Measurements from ENCODE around the gene UBR4. TPM values are rescaled to one million over a fixed set of nuclear protein-coding genes. Genes with fewer than 3 reads are reported as not detected.

Gene UBR4
- total RNA-seq, 1 experiment from 2014 or later: 131 TPM

DNA sequence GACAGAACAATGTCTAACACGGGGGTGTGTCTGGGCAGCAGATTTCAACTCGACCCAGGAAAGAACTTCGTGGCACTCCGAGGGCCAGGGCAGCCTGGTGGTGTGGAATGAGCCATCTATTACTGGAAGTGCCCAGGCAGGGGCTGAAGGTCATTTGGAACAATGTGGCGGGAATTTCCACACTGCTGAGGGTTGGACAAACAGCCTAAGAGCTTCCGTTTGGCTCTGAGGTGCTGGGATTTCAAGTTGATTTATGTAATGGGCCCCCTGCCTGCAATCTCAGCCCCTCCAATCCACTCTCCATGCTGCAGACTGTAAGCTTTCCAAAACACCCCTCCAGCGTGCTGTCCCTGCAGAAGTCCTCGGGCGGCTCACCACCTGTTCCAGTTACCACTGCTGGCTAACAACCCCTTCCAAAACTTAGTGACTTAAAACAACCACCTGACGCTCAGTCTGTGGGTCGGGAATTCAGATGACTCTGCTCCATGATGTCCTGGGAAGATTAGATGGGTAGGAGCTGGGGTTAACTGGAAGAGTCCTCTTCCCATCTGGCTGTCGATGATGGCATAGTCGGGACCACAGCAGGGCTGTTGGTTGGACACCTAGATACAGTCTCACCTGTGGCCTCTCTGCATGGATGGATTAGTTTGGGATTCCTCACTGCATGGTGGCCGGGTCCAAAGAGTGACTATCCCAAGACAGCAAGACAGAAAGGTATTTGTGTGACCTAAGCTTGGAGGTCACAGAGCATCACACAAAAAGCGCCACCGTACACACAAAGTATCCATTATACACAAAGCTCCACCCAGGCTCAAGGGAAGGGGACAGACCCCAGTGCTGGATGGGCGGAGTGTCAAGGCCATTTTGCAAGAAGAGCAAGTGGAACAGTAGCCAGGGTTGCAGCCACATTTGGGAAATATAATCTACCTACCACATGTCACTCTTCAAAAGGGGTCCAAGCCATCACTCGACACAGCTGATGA lies 163.9 kb downstream of the UBR4 start:
- Histone ChIP-seq H3K4me2 (ENCODE audit: insufficient read depth, insufficient read length, low read length) (no peak overlapping the region), H3K27me3 (ENCODE audit: insufficient read depth, low read length) (no peaks in the 10 kb centered on the region), H2BK12ac (ENCODE audit: insufficient read length, low read depth, low read length) (no peak overlapping the region), H3K9ac (ENCODE audit: extremely low read depth, insufficient read length, low read length) (no peak overlapping the region), H2BK5ac (ENCODE audit: insufficient read length, low read length) (no peak overlapping the region), H4K20me1 (ENCODE audit: control insufficient read depth, insufficient read depth, insufficient read length) (no peaks in the 10 kb centered on the region), H3K18ac (ENCODE audit: insufficient read length, low read depth, low read length) (no peak overlapping the region), H2BK20ac (ENCODE audit: low read depth, low read length, poor library complexity, severe bottlenecking) (no peak overlapping the region), H2AFZ (ENCODE audit: low read length) (no peak overlapping the region), H3K23me2 (ENCODE audit: insufficient read length, low read depth, low read length, poor library complexity, severe bottlenecking) (no peaks in the 10 kb centered on the region), H4K91ac (ENCODE audit: insufficient read length, low read depth, low read length) (no peak overlapping the region), H4K8ac (replicated peaks; ENCODE audit: insufficient read length, low read depth, low read length) (no peak overlapping the region), H3K4me1 (ENCODE audit: insufficient read depth, low read length) (no peaks in the 10 kb centered on the region), H3K79me1 (ENCODE audit: insufficient read depth, low read depth, low read length, poor library complexity, severe bottlenecking) (no peaks in the 10 kb centered on the region), H3K27ac (ENCODE audit: insufficient read length, low read depth, low read length) (no peak overlapping the region), H4K5ac (ENCODE audit: insufficient read length, low read depth, low read length) (no peak overlapping the region), H3K79me2 (ENCODE audit: insufficient read depth, low read length) (no peaks in the 10 kb centered on the region), H3K9me3 (ENCODE audit: control insufficient read depth, low read depth, low read length) (no peaks in the 10 kb centered on the region), H2BK15ac (ENCODE audit: low read depth, low read length) (no peak overlapping the region; the same call in 1 of the 2 replicates), H2BK120ac (ENCODE audit: low read depth, low read length, poor library complexity, severe bottlenecking) (no peak overlapping the region), H3K4ac (ENCODE audit: low read depth, low read length) (no peak overlapping the region), H3T11ph (ENCODE audit: low read length) (no peak overlapping the region), H3K23ac (ENCODE audit: insufficient read length, low read depth, low read length) (no peak overlapping the region), H2AK5ac (ENCODE audit: insufficient read length, low read length) (no peak overlapping the region), H3K14ac (ENCODE audit: insufficient read depth, low read length) (peak overlapping the region; percentile 10; the same call in 1 of the 2 replicates), H3K56ac (ENCODE audit: insufficient read length, low read depth, low read length) (no peak overlapping the region)
- Mint-ChIP-seq H3K27me3 (ENCODE audit: low read depth) (peaks cover 13% of the 10 kb centered on the region), H3K4me3 (no peak overlapping the region; a peak in 1 of 5 replicates), H3K27ac (no peak overlapping the region; a peak in 1 of 7 replicates), H3K36me3 (ENCODE audit: insufficient read depth in 1 of 3, low read depth in 3 of 3) (no peaks in the 10 kb centered on the region), H3K4me1 (peaks cover 7 to 24% of the 10 kb centered on the region in 2 experiments), H3K9me3 (no peaks in the 10 kb centered on the region; a peak in 1 of 5 replicates)
- TF ChIP-seq, protein P1, sequence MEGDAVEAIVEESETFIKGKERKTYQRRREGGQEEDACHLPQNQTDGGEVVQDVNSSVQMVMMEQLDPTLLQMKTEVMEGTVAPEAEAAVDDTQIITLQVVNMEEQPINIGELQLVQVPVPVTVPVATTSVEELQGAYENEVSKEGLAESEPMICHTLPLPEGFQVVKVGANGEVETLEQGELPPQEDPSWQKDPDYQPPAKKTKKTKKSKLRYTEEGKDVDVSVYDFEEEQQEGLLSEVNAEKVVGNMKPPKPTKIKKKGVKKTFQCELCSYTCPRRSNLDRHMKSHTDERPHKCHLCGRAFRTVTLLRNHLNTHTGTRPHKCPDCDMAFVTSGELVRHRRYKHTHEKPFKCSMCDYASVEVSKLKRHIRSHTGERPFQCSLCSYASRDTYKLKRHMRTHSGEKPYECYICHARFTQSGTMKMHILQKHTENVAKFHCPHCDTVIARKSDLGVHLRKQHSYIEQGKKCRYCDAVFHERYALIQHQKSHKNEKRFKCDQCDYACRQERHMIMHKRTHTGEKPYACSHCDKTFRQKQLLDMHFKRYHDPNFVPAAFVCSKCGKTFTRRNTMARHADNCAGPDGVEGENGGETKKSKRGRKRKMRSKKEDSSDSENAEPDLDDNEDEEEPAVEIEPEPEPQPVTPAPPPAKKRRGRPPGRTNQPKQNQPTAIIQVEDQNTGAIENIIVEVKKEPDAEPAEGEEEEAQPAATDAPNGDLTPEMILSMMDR (conservative IDR thresholded peaks at IDR 0.05): no peak
- peak; percentile 21 for DNase-seq
- WGBS (ENCODE audit: extremely low coverage, insufficient read length, low lambda C conversion rate): no CpG with 5 or more reads among the region's 18 CpGs
